Smooth muscle cell (in vitro differentiated cells): Measurements from ENCODE around the gene HOXD9. TPM values are rescaled to one million over a fixed set of nuclear protein-coding genes. Genes with fewer than 3 reads are reported as not detected.

Experiments used
- DNase-seq: peaks from one replicate; lab custom pipeline; 2025; ENCODE audit not compliant: unreplicated experiment; lab: John Stamatoyannopoulos, UW
- H2AFZ ChIP-seq: fragments of 200-600 bp; sonication (generic); 2 replicates; pipeline ENCODE4 v1.6.0; 2016; ENCODE audit warnings: antibody characterized with exemption, low read depth, mild to moderate bottlenecking
- H3F3A ChIP-seq: fragments of 200-600 bp; sonication (generic); 2 replicates; pipeline ENCODE4 v1.6.0; 2017; ENCODE audit warnings: antibody characterized with exemption, low read depth
- H3K27ac ChIP-seq: fragments of 200-600 bp; sonication (generic); 2 replicates; pipeline ENCODE4 v1.5.1; 2016; ENCODE audit warnings: low read depth, mild to moderate bottlenecking
- H3K27me3 ChIP-seq: fragments of 200-600 bp; sonication (generic); 2 replicates; pipeline ENCODE4 v1.6.1; 2016; ENCODE audit warnings: low read depth, mild to moderate bottlenecking
- H3K36me3 ChIP-seq: fragments of 200-600 bp; sonication (generic); 2 replicates; pipeline ENCODE4 v1.5.1; 2016; ENCODE audit warnings: low read depth
- H3K4me1 ChIP-seq: fragments of 200-600 bp; sonication (generic); 2 replicates; pipeline ENCODE4 v1.5.1; 2016; ENCODE audit warnings: low read depth
- H3K4me2 ChIP-seq: fragments of 200-600 bp; sonication (generic); 2 replicates; pipeline ENCODE4 v1.6.0; 2016; ENCODE audit warnings: mild to moderate bottlenecking
- H3K4me3 ChIP-seq: fragments of 200-600 bp; sonication (generic); 2 replicates; pipeline ENCODE4 v1.5.1; 2016; ENCODE audit warnings: mild to moderate bottlenecking
- H3K79me2 ChIP-seq: fragments of 200-600 bp; sonication (generic); 2 replicates; pipeline ENCODE4 v1.6.0; 2016; ENCODE audit warnings: low read depth, mild to moderate bottlenecking
- H3K9ac ChIP-seq: fragments of 200-600 bp; sonication (generic); 2 replicates; pipeline ENCODE4 v1.6.0; 2016; ENCODE audit warnings: low read depth
- H3K9me3 ChIP-seq: fragments of 200-600 bp; sonication (generic); replicated peaks from 2 replicates; pipeline ENCODE4 v1.5.1; 2016; ENCODE audit warnings: low read depth
- H4K20me1 ChIP-seq: fragments of 200-600 bp; sonication (generic); 2 replicates; pipeline ENCODE4 v1.6.0; 2016; ENCODE audit warnings: low read depth
- WGBS: methylation state at CpG from one replicate; pipeline ENCODE4 v1.1.7; 2016; ENCODE audit warnings: low lambda C conversion rate; 5-methylcytosine and 5-hydroxymethylcytosine counted together
- polyA plus RNA-seq: library from polyadenylated mRNA; unstranded; fragments of >200 nt; fragmentation: Nextera tagmentation; extraction: Ambion mirVana; gene quantifications from 2 replicates; pipeline ENCODE4 v1.2.1, GENCODE V29; 2016
- total RNA-seq: library from RNA; depleted of rRNA; stranded (reverse); fragments of >200 nt; gene quantifications from 2 replicates; pipeline ENCODE4 v1.2.3, GENCODE V29; 2014
- TF ChIP-seq, protein P1 (sequence below): fragments of 200-600 bp; sonication (generic); IDR thresholded peaks from 2 replicates; pipeline ENCODE4 v1.5.1; 2017; ENCODE audit warnings: borderline replicate concordance, mild to moderate bottlenecking, antibody characterized with exemption; ENCODE audit not compliant: insufficient read depth, poor library complexity, severe bottlenecking

HOXD9 gene
- total and polyA plus RNA-seq, 2 experiments from 2014 or later, result 0.49 to 2.2 TPM

DNA sequence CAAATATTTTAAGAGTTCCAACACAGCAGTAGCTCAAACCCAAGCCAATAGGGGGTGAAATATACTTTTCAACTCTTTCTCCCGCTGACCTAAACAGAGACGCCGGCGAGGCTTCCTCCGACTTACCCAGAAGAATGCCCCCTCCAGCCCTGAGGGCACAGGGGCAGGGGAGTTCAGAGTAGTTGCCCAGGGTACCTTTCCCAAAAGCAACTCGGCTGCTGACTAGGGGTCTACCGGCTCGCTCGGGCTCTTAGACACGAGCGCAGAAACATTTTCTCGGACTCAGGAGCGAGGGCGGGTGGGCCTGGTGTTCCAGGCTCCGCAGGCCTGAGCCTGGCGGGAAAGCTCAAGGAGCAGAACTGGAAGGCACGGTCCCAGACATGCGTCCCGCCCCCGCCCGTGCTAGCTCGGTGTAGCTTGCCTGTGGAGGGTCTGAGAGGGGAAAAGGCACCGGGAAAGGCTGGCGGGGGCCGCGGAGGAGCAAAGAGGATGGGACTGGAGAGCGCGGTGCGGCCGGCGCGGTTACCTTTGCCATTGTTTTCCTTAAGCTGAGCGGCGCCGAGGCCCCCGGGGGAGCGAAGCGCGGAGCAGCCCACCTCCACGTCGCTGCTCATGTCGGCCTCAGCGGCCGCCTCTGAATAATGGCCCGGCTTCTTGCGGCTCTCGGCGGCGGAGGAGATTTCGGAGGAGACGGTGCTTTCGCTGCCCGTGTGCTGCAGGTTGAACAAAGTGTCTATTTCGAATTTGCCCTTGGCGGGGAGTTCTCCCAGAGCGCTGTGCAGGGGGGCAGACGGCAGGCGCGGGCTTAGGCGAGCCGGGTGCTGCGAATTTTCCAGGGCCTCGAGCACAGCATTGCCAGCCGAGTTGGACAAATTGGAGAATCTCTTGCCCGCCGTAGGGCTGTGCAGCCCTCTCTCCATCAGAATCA, 39.4 kb upstream of the HOXD9 start:
- Histone ChIP-seq H3K9me3 (no peaks in the 10 kb centered on the region), H3K9ac (no peak overlapping the region), H3K4me1 (peaks cover 26% of the 10 kb centered on the region), H3K4me2 (peak overlapping the region; percentile 82), H3K4me3 (peak overlapping the region; percentile 44), H3F3A (no peaks in the 10 kb centered on the region), H3K27ac (no peak overlapping the region), H3K36me3 (no peaks in the 10 kb centered on the region), H4K20me1 (no peaks in the 10 kb centered on the region), H2AFZ (no peak overlapping the region), H3K79me2 (no peaks in the 10 kb centered on the region), H3K27me3 (peaks cover 97% of the 10 kb centered on the region)
- no peak for DNase-seq
- 2% methylated on average over 60 of the region's 66 CpGs for whole genome bisulfite sequencing
- TF ChIP-seq, protein P1, sequence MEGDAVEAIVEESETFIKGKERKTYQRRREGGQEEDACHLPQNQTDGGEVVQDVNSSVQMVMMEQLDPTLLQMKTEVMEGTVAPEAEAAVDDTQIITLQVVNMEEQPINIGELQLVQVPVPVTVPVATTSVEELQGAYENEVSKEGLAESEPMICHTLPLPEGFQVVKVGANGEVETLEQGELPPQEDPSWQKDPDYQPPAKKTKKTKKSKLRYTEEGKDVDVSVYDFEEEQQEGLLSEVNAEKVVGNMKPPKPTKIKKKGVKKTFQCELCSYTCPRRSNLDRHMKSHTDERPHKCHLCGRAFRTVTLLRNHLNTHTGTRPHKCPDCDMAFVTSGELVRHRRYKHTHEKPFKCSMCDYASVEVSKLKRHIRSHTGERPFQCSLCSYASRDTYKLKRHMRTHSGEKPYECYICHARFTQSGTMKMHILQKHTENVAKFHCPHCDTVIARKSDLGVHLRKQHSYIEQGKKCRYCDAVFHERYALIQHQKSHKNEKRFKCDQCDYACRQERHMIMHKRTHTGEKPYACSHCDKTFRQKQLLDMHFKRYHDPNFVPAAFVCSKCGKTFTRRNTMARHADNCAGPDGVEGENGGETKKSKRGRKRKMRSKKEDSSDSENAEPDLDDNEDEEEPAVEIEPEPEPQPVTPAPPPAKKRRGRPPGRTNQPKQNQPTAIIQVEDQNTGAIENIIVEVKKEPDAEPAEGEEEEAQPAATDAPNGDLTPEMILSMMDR, result no peak

DNA sequence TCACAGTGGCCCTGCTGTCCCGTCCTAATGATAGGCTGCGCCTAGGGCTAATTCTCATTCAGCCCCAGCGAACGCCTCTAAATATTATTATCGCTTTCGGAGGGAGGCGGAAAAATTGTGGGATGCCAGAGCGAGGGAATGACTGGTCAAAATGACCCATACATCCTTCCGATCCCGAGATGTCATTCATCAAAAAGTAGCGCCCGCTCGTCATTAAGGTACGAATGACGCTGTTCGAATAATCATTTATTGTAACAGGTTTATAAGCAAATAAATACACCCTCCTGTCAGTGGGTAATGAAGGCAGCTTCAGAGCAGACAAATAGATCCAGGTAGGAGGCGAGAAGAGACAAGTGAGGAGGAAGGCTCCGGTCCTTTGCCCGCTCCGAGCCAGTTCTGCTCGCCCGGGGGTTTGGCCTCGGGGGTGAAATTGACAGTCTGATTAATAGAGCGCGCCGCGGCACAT, 38.7 kb upstream of the HOXD9 start, which contains the start of gene EVX2:
Gene EVX2, minus strand, starts transcription at position 167 of the 466 bp plus-strand sequence. CDS start 186 bp downstream, outside the sequence.
- Histone ChIP-seq H3K4me2 (peak within 1 kb of the TSS; percentile 82), H3K27me3 (peaks cover 97% of the 10 kb centered on the region), H3K9ac (no peak within 1 kb of the TSS), H2AFZ (peak within 1 kb of the TSS; percentile 43), H3K4me1 (peaks cover 27% of the 10 kb centered on the region), H3K4me3 (peak within 1 kb of the TSS; percentile 44), H3K79me2 (no peaks in the 10 kb centered on the region), H3F3A (no peaks in the 10 kb centered on the region), H3K27ac (no peak within 1 kb of the TSS), H4K20me1 (no peaks in the 10 kb centered on the region), H3K36me3 (no peaks in the 10 kb centered on the region), H3K9me3 (no peaks in the 10 kb centered on the region)
- DNase-seq, result no peak
- TF ChIP-seq, protein P1, result no peak
- 7% methylated on average over 27 of the region's 27 CpGs for WGBS

DNA sequence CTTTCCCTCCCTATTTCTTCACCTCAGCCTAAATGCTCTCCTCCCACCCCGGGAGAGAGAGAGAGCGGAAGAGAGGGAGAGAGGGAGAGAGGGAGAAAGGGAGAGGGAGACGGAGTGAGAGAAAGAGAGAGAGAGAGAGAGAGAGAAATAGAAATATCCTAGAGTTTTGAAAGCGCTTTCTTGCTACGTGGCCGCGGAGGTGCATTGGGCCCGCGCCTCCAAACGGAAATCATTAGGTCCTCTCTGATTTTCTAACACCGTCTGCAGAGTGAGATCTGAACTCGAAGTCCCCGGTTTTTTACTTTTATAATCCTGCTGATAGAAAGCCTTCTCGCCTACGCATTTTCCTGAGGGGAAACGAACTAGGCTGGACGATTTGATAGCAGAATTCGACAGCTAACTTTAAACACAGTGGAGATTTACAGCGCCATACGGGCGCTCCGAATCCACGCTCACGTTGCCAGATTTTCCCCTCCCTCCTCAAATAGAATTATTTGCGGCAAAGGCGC, 37.9 kb upstream of the HOXD9 start:
- H3K4me1 ChIP-seq, result peaks cover 27% of the 10 kb centered on the region
- no peaks in the 10 kb centered on the region for H3F3A ChIP-seq
- DNase-seq, result no peak
- no peaks in the 10 kb centered on the region for H3K9me3 ChIP-seq
- H3K36me3 ChIP-seq, result no peaks in the 10 kb centered on the region
- under 1% methylated on average over 26 of the region's 26 CpGs for WGBS
- peak overlapping the region; percentile 44 for H3K4me3 ChIP-seq
- H3K79me2 ChIP-seq, result no peaks in the 10 kb centered on the region
- peak overlapping the region; percentile 43 for H2AFZ ChIP-seq
- no peaks in the 10 kb centered on the region for H4K20me1 ChIP-seq
- no peak overlapping the region for H3K27ac ChIP-seq
- H3K27me3 ChIP-seq, result peaks cover 97% of the 10 kb centered on the region
- TF ChIP-seq, protein P1, result no peak
- H3K4me2 ChIP-seq, result peak overlapping the region; percentile 82
- no peak overlapping the region for H3K9ac ChIP-seq
